Measurements from ENCODE around the gene PLSCR4. TPM values are rescaled to one million over a fixed set of nuclear protein-coding genes. Genes with fewer than 3 reads are reported as not detected.

PLSCR4 gene
- total RNA-seq, 1 donor, result 46.3 TPM

DNA sequence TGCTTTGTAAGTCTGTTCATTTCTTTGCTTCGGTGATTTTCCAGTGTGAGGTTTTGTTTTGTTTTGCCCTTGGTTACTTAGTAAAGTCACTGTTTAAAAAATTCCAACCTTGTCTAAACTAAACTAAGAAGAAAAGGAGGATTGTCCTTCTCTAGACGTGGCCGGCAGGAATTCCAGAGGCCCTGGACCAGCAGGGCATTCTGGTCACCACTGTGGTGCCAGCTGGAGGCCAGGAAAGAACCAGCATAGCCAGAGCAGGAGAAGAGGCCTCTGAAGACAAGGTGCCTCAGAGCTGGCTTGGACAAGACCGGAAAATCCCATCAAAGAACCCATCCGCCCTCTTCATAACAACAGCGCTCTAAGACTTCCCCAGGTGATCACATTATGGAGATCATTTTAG, 98.1 kb downstream of the PLSCR4 start:
- DNase-seq (ENCODE audit: low read depth), result no peak
- no peak for TF ChIP-seq CTCF (IDR thresholded peaks at IDR 0.05; ENCODE audit: insufficient read depth, low read length)
- H3K4me3 ChIP-seq (ENCODE audit: low read depth, low read length), result no peak overlapping the region

GRCh38 chr3:146148468-146148931, 102.4 kb downstream of the PLSCR4 start:
- peak; percentile 68 for DNase-seq (ENCODE audit: low read depth)
- TF ChIP-seq CTCF (IDR thresholded peaks at IDR 0.05; ENCODE audit: insufficient read depth, low read length), result peak; percentile 49

DNA sequence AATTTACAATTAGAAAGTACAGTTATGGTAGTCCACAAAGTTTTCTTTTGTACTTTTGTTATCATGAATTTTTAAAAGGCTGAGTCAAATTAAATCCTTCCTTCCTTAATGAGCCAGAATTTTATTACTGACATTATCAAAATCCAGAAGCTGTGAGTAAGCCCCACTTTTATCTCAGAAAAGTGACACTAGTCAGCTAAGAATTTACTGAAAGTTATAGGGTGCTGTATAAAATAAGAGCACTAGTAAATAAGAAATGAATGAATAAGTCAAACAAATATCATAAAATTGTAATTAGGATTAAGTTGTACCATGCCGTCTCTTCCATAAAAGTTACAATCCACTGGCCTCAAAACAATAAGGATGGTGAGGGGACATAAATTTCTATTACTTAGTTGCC, 105.3 kb downstream of the PLSCR4 start:
- H3K4me3 ChIP-seq (ENCODE audit: low read depth, low read length), result no peak overlapping the region
- TF ChIP-seq CTCF (IDR thresholded peaks at IDR 0.05; ENCODE audit: insufficient read depth, low read length), result no peak
- DNase-seq (ENCODE audit: low read depth), result no peak

More at GRCh38 chr3:146148468-146148931, 102.4 kb downstream of the PLSCR4 start:
- H3K4me3 ChIP-seq (ENCODE audit: low read depth, low read length), result no peak overlapping the region

GRCh38 chr3:146142757-146143156, 108.1 kb downstream of the PLSCR4 start:
- DNase-seq (ENCODE audit: low read depth), result peak; percentile 73
- no peak overlapping the region for H3K4me3 ChIP-seq (ENCODE audit: low read depth, low read length)
- TF ChIP-seq CTCF (IDR thresholded peaks at IDR 0.05; ENCODE audit: insufficient read depth, low read length), result no peak

Other genes starting within 250 kb of the PLSCR4 start
- gene PLOD2, start 89.9 kb downstream of the PLSCR4 start, total RNA-seq (ENCODE audit: low replicate concordance), result 46.1 and 114 TPM in 2 replicates
- not detected in 2 replicates for gene PLSCR2, start 218.5 kb upstream of the PLSCR4 start, total RNA-seq (ENCODE audit: low replicate concordance)

Measured in fibroblast of the aortic adventitia (primary cell).